ENCODE measurements around the gene IRX5.

The IRX5 gene

DNA sequence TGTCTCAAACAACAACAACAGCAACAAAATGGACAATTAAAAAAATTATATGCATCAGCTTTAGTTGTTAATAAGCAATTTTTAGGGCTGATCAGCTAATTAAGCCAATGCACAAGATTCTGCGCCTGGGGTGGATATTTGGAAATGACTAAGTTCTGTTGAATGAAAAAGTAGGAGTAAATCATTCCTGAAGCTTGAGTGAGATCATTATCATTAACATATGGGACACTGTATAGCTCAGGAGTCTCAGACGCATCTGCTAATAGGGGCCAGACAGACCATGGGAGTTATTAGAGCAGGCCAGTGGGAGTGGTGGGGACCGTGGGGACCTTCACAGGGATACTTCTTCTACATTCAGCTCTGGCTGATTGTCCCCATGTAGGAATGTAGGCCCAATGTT lies 22.8 kb downstream of the IRX5 start:
- DNase-seq, result no peak

DNA sequence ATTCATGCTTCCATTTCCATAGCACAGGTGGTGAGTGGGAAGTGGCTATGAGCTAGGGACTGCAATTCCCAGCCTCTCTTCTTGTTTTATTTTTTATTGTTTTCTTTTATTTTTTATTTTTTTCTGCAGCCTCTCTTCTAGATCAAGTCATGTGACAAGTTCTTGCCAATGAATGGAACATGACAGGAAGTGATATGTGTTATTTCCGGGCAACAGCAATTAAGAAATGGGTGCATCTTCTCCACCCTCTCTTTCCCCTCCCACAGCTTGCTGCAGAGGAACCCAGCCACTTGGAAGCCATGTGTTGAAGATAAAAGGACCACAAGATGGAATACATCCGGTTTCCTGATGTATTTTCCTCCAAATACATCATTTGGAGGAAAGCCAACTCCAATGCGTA lies 23.6 kb downstream of the IRX5 start:
- no peak for DNase-seq

DNA sequence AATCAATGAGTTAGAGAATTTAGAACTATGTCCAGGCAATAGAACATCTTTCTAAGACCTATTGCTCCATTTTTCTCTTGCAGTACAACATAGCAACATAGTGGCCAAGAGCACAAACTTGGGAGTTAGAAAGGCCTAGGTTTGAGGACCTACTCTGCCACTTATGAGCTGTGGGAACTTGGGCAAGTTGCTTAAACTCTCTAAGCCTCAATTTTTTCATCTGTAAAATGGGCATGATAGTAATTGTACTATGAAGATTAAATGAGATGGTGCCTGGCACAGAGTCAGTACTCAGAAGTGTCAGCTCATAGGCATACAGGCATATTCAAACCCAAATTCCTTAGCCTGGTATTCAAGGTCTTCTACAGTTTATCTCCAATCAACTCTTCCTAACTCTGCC lies 25.1 kb downstream of the IRX5 start:
- no peak for DNase-seq

DNA sequence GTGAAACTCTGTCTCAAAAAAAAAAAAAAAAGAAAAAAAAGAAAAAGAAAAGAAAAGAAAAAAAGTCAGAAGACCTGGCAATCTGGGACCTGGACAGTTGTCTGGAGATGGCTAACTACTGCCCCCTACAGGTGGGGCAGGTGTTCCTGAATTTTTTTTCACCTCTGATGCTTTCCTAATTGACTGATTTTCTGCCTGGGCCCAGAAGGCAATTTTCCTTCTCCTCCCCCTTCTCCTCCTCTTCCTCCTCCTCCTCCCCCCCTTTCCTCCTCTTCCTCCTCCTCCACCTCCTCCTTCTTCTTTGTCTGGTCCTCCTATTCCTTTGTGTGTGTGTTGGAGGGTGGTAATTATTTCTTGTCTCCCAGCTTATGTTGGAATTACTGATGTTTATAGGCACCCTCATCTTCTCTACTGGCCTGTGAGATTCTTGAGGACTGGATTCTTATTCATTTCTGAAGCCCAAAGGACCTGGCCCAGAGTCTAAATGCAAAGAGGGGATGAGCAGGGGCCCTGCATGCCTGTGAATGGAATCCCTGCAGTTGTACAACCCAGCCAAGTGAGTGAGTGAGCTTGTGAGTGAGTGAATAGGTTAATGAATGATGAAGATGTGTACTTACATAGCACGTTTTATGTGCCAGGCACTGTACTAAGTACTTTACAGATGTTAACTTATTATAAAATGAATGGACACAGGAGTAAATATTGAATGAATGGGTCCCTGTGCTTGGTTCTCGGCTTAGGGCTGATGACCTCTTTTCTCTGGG lies 26.9 kb downstream of the IRX5 start:
- no peak for DNase-seq

DNA sequence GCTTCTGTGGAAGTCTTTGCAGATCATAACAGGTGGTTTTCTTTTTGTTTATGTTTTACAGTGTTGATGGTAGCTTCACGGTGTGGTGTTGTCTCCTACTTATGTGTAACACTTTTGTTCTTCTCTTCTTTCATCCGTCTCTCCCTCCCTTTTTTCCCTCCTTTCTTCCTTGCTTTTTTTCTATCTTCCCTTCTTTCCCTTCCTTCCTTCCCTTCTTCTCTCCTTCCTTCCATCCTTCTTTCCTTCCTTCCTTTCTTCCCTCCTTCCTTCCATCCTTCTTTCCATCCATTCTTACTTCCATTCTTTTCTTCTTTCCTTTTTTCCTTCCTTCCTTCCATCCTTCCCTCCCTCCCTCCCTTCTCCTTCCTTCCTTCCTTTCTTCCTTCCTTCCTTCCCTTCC lies 31.4 kb downstream of the IRX5 start:
- DNase-seq, result no peak

DNA sequence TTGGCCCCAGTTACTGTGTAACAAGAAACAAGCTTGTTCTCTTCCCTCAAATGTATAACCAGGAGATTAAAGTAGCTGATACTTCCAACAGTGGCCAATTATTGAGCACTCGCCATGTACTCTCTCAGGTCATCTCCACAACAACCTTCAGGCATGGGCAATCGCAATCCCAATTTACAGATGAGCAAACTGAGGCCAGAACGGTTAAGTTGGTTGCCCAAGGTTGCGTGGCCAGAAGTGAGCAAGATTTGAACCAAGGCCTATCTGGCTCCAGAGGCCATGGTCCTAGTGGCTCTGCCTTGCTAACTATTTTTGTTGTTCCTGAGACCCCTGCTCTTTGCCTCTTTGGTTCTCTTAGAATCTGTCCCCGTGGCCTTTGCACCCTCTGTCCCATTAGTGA lies 33.6 kb downstream of the IRX5 start:
- no peak for DNase-seq

DNA sequence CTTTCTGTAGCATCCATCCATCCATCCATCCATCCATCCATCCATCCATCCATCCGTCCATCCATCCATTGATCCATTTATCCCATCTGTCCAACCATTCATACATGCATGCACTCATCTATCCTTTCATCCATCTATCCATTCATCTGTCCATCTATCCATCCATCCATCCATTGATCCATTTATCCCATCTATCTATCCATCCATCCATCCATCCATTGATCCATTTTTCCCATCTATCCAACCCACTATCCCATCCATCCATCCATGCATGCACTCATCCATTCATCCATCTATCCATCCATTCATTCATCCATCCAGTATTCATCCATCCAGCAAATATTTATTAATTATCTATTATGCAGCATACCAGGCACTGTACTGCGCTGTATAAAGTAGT lies 34.8 kb downstream of the IRX5 start:
- DNase-seq, result no peak

DNA sequence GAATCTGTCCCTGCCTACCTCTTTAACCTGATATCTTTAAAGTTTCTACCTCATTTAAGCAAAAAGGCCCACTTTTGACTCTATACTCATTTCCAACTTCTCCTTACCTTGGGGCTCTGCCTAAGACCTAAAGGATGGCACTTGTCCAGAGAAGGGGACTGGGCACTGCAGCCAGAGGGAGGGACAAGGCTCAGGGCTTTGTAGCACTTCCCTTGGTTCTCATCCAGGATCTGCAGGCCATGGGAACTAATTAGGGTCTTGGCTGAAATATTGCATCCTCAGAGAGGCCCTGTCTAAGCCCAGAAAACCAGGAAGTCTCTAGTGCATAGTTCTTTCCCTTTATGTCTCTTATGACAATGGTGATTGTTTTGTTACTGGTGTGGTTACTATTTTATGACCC lies 37.3 kb downstream of the IRX5 start:
- no peak for DNase-seq

DNA sequence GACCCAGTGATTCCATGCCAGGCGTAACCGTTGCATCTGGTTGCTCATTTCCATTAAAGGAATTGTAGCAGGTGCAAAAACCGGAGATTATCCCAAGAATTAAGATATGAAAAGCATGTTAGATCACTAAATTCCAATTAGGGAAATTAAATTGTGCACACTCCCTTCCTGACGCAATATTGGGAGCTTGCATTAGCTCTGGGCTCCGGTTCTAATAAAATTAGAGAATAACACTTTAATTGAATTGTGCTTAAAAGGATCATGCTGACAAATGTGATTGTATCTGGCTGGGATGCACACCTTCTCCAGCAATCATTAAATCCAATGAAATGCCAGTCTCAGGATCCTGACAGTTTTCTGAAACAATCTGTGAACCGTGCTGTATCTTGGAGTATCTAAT lies 38.1 kb downstream of the IRX5 start:
- no peak for DNase-seq

DNA sequence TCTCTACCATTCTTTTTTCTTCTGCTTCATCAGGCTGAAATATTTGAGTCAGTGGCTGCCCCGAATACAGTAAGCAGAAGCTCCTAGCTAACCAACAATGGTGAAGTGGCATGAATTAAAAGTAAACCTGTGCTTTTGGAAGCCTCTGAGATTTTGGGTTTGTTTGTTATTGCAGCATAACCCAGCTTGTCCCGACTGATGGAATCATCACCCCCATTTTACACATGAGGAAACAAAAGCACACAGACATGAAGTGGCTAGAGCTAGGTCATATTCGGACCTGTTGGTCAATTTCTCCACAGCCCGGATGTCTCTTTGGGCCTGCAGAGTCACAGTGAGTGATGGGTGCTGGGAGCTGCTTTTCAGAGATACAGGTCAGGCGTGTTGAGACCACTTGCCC lies 39.4 kb downstream of the IRX5 start:
- DNase-seq, result no peak

DNA sequence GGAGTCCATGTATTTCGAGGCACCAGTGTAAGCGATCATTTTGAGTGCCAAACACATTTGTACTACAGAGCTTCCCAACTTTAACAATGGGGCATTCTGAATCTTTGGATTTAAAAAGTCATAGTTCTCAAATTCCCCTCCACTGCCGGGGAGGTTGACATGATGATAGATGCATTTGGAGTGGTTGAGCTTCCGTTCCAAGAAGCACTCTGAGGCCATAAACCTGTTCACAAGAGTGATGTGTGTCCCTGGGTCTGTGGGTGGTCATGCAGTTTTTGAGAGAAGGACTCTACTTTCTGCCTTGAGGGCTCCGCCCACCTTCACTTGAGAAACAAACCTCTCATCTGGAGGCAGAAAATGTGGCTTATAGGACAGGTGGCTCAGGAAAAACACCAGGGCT lies 43.7 kb downstream of the IRX5 start:
- no peak for DNase-seq

DNA sequence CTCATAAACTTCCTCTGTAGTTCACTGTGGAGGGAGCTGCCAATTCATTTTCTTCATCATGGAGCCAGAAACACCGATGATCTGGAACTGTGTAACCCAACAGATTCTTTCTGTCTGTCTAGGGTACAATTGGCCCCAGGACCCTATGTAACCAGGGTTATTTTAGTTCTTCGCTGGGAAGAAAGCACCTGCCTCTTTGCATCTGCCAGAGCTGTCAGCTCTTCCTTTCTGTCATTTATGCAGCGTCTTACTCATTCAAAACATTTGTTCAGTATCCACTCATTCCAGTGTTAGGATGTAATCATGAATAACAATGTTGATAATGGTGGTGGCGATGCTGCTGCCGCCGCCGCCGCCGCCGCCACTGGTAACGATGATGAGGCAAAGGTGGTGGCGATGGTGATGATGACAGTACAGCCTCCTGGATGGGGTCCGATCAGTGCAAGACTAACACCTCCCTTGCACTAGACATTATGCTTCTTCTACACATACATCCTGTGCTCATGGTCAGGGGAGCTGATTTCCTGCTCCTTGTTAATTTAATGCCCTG lies 46.1 kb downstream of the IRX5 start:
- DNase-seq, result no peak

DNA sequence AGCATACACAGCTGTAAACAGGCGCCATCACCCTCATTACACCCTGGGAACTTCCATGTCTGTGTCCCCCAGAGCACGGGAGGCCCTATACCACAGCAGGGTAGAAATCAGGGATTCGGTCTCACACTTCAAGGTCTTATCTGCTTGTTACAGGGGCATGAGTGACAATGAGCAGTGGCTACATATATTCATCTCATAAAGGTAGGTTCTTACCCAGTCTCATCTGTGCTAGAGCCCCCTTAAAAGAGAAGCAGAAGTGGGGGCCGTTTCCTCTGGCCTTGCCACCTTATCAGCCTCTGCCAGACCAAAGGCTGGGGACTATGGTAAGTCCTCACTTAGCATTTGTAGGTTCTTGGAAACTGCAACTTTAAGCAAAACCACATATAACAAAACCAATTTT lies 46.5 kb downstream of the IRX5 start:
- DNase-seq, result no peak

DNA sequence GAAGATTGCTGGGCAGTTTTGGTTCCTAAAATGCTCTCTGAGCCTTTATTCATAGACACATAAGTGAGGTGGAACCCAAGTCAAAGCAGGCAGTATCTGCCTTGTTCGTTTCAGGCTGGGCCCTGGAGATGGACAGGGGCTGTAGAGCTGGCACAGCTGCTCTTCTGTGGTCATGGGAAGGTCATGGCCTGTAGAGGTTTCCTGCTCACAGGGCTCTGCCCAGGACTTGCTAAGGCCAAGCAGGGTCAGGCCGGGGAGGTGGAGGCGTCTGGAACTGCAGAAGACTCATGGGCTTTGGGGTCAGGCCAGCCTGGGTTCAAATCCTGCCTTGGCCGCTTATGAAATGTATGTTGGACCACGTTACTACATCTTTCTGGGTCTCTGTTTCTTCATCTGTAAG lies 50.2 kb downstream of the IRX5 start:
- DNase-seq, result no peak
